ENCODE data around the gene IREB2.

GRCh38 chr15:78492872-78493271 lies 54.9 kb downstream of the IREB2 start:
- TF ChIP-seq CTCF (conservative IDR thresholded peaks at IDR 0.05) (no peak), ZFX (IDR thresholded peaks at IDR 0.05) (no peak)

Measured in C4-2B (cell line).